Measurements from ENCODE around the gene MAN1A2.

MAN1A2 gene

DNA sequence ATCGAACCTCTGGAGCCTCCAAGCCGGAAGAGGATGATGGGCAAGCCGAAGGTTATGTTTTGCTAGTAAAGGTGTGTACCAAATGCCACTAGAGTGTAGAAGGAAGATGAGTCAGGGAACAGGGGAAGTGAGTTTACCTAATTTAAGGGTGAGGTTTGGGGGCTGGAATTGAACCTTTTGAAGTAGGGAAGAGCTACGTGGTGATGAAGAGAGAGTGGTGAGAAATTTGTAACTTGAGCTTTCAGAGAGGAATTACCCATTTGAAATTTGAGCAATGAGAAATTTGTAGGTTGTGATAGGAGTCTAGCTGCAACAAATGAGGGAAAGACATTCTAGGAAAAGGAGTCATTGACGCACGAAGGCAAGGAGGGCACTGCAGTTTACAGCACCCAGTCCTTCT, 168.6 kb downstream of the MAN1A2 start:
- Histone ChIP-seq H3K4me2 (ENCODE audit: low read length) (no peak overlapping the region), H3K23ac (ENCODE audit: low read length) (no peak overlapping the region), H3K9ac (ENCODE audit: low read length) (no peak overlapping the region), H3K4me3 (ENCODE audit: low read depth, low read length) (no peak overlapping the region), H4K91ac (ENCODE audit: low read depth, low read length) (no peak overlapping the region), H3K79me2 (ENCODE audit: control insufficient read depth, insufficient read depth, low read length, poor library complexity) (no peaks in the 10 kb centered on the region), H2BK12ac (ENCODE audit: low read length) (no peak overlapping the region), H3K27ac (ENCODE audit: low read depth, low read length) (no peak overlapping the region), H3K4me1 (ENCODE audit: control insufficient read depth in 1 of 2, insufficient read depth in 2 of 2, low read length in 2 of 2) (peaks cover under 1 to 4% of the 10 kb centered on the region in 2 experiments), H4K8ac (ENCODE audit: low read depth, low read length) (no peak overlapping the region), H3K79me1 (ENCODE audit: low read length) (no peaks in the 10 kb centered on the region), H4K12ac (ENCODE audit: low read depth, low read length) (no peak overlapping the region), H3K9me3 (ENCODE audit: insufficient read depth, low read depth, low read length) (no peaks in the 10 kb centered on the region), H2AFZ (ENCODE audit: insufficient read depth, low read length, poor library complexity) (no peak overlapping the region), H3K4ac (ENCODE audit: low read depth, low read length) (no peak overlapping the region), H3K36me3 (ENCODE audit: control insufficient read depth in 1 of 2, insufficient read depth in 2 of 2, low read length in 2 of 2) (no peaks in the 10 kb centered on the region), H3K27me3 (ENCODE audit: insufficient read depth, low read length) (no peaks in the 10 kb centered on the region), H2BK120ac (ENCODE audit: insufficient read depth, low read length, poor library complexity) (no peak overlapping the region), H2AK5ac (ENCODE audit: low read length) (no peak overlapping the region), H3K18ac (ENCODE audit: low read length) (no peak overlapping the region), H3K14ac (ENCODE audit: low read length) (no peak overlapping the region), H2BK5ac (ENCODE audit: low read depth, low read length, poor library complexity) (no peak overlapping the region)
- 100% methylated on average over 1 of the region's 6 CpGs for whole genome bisulfite sequencing (ENCODE audit: extremely low coverage, insufficient coverage, insufficient read length)
- DNase-seq: no peak

DNA sequence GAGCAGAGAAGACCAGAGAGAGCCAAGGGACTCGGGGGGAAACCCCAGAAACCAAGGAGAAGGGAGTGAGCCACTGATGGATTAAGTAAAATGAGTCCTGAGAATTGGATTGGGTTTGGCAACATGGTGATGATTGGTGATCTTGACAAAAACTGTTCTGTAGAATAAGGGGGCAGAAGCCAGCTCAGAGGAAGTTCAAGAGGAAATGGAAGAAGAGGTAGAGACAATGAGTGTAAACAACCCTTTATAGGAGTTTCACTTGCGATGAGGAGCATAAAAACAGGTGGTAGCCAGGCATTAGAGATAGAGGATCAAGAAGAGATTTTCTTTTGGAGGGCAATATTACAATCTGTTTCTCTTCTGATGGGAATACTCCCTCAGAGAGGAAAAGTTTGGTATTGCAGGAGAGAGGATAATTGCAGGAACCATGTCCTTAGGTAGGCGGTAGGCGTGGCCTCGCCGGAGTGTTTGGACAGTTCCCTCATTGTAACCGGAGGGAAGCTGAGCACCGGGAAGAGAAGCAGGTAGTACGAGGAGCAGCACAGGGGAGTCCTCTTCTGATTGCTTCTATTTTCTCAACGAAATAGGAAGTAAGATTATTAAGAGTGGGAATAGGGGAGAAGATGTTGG, 170.2 kb downstream of the MAN1A2 start:
- H3K4ac ChIP-seq (ENCODE audit: low read depth, low read length): no peak overlapping the region
- no peak overlapping the region for H2BK5ac ChIP-seq (ENCODE audit: low read depth, low read length, poor library complexity)
- H3K4me1 ChIP-seq (ENCODE audit: control insufficient read depth in 1 of 2, insufficient read depth in 2 of 2, low read length in 2 of 2): peaks cover 2 to 4% of the 10 kb centered on the region in 2 experiments
- peak; percentile 40 to 60 for DNase-seq
- H4K91ac ChIP-seq (ENCODE audit: low read depth, low read length): no peak overlapping the region
- H2AK5ac ChIP-seq (ENCODE audit: low read length): no peak overlapping the region
- no peaks in the 10 kb centered on the region for H3K36me3 ChIP-seq (ENCODE audit: control insufficient read depth in 1 of 2, insufficient read depth in 2 of 2, low read length in 2 of 2)
- H2BK120ac ChIP-seq (ENCODE audit: insufficient read depth, low read length, poor library complexity): no peak overlapping the region
- H3K9ac ChIP-seq (ENCODE audit: low read length): no peak overlapping the region
- no peak overlapping the region for H3K4me2 ChIP-seq (ENCODE audit: low read length)
- H3K4me3 ChIP-seq (ENCODE audit: low read depth, low read length): no peak overlapping the region
- no peak overlapping the region for H4K8ac ChIP-seq (ENCODE audit: low read depth, low read length)
- H4K12ac ChIP-seq (ENCODE audit: low read depth, low read length): no peak overlapping the region
- H3K9me3 ChIP-seq (ENCODE audit: insufficient read depth, low read depth, low read length): no peaks in the 10 kb centered on the region
- WGBS (ENCODE audit: extremely low coverage, insufficient coverage, insufficient read length): no CpG with 5 or more reads among the region's 10 CpGs
- H3K23ac ChIP-seq (ENCODE audit: low read length): no peak overlapping the region
- no peak overlapping the region for H3K14ac ChIP-seq (ENCODE audit: low read length)
- no peak overlapping the region for H3K27ac ChIP-seq (ENCODE audit: low read depth, low read length)
- no peaks in the 10 kb centered on the region for H3K79me1 ChIP-seq (ENCODE audit: low read length)
- H2BK12ac ChIP-seq (ENCODE audit: low read length): no peak overlapping the region
- no peak overlapping the region for H2AFZ ChIP-seq (ENCODE audit: insufficient read depth, low read length, poor library complexity)
- H3K18ac ChIP-seq (ENCODE audit: low read length): no peak overlapping the region
- H3K27me3 ChIP-seq (ENCODE audit: insufficient read depth, low read length): no peaks in the 10 kb centered on the region
- no peaks in the 10 kb centered on the region for H3K79me2 ChIP-seq (ENCODE audit: control insufficient read depth, insufficient read depth, low read length, poor library complexity)

DNA sequence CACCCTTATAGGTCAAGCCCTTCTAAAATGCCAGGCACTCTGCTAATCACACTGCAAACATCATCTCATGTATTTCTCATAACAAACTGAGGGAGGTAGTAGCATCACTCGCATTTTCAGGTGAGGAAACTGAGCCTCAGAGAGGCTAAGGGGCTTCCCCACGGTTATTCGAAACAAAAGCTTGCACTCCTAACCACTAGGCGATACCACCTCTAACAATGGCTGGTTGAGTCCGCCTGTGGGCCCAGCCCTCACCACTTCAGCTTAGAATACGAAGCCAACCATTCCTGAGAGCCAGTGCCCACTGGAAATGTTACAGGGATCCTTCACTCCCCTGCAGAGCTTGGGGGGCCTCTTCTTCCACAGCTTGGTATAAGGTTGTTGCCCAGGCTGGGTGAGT, 173.3 kb downstream of the MAN1A2 start:
- Histone ChIP-seq H3K4me1 (ENCODE audit: control insufficient read depth in 1 of 2, insufficient read depth in 2 of 2, low read length in 2 of 2) (peaks cover 2 to 4% of the 10 kb centered on the region in 2 experiments), H3K79me2 (ENCODE audit: control insufficient read depth, insufficient read depth, low read length, poor library complexity) (no peaks in the 10 kb centered on the region), H3K27ac (ENCODE audit: low read depth, low read length) (no peak overlapping the region), H3K36me3 (ENCODE audit: control insufficient read depth in 1 of 2, insufficient read depth in 2 of 2, low read length in 2 of 2) (no peaks in the 10 kb centered on the region), H2AFZ (ENCODE audit: insufficient read depth, low read length, poor library complexity) (no peak overlapping the region), H3K14ac (ENCODE audit: low read length) (no peak overlapping the region), H4K8ac (ENCODE audit: low read depth, low read length) (no peak overlapping the region), H2BK12ac (ENCODE audit: low read length) (no peak overlapping the region), H3K4me2 (ENCODE audit: low read length) (no peak overlapping the region), H3K27me3 (ENCODE audit: insufficient read depth, low read length) (no peaks in the 10 kb centered on the region), H3K18ac (ENCODE audit: low read length) (no peak overlapping the region), H4K91ac (ENCODE audit: low read depth, low read length) (no peak overlapping the region), H3K79me1 (ENCODE audit: low read length) (no peaks in the 10 kb centered on the region), H2BK5ac (ENCODE audit: low read depth, low read length, poor library complexity) (no peak overlapping the region), H3K4ac (ENCODE audit: low read depth, low read length) (no peak overlapping the region), H3K9ac (ENCODE audit: low read length) (no peak overlapping the region), H3K23ac (ENCODE audit: low read length) (no peak overlapping the region), H3K9me3 (ENCODE audit: insufficient read depth, low read depth, low read length) (no peaks in the 10 kb centered on the region), H4K12ac (ENCODE audit: low read depth, low read length) (no peak overlapping the region), H2AK5ac (ENCODE audit: low read length) (no peak overlapping the region), H3K4me3 (ENCODE audit: low read depth, low read length) (no peak overlapping the region), H2BK120ac (ENCODE audit: insufficient read depth, low read length, poor library complexity) (no peak overlapping the region)
- DNase-seq: no peak
- no CpG with 5 or more reads among the region's 6 CpGs for WGBS (ENCODE audit: extremely low coverage, insufficient coverage, insufficient read length)

DNA sequence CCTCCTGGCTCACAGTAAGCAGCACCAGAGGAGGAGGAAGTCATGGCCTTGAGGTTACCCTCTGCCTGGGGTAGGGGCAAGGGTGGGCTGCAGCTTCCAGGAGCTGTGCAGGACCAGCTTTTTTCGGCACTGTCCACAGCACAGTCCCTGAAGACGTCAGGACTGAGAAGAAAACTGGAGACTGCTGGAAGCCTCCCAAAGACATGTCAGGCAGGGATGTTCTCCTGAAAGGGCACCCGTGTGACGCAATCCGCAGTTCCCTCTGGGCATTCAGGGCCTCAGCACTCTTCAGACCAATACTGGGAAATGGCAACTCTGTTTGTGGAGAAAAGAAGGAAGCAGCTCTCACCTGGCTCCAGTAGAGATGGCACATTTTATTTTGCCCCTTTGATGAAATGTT, 173.8 kb downstream of the MAN1A2 start:
- H3K27me3 ChIP-seq (ENCODE audit: insufficient read depth, low read length): no peaks in the 10 kb centered on the region

More for the DNA sequence above, 173.8 kb downstream of the MAN1A2 start:
- no peak overlapping the region for H2BK12ac ChIP-seq (ENCODE audit: low read length)
- no peak overlapping the region for H2AK5ac ChIP-seq (ENCODE audit: low read length)
- no peaks in the 10 kb centered on the region for H3K36me3 ChIP-seq (ENCODE audit: control insufficient read depth in 1 of 2, insufficient read depth in 2 of 2, low read length in 2 of 2)
- no peaks in the 10 kb centered on the region for H3K79me2 ChIP-seq (ENCODE audit: control insufficient read depth, insufficient read depth, low read length, poor library complexity)
- H2BK120ac ChIP-seq (ENCODE audit: insufficient read depth, low read length, poor library complexity): no peak overlapping the region
- no peak for DNase-seq
- H4K12ac ChIP-seq (ENCODE audit: low read depth, low read length): no peak overlapping the region
- WGBS (ENCODE audit: extremely low coverage, insufficient coverage, insufficient read length): no CpG with 5 or more reads among the region's 5 CpGs
- no peak overlapping the region for H3K4me3 ChIP-seq (ENCODE audit: low read depth, low read length)
- H2BK5ac ChIP-seq (ENCODE audit: low read depth, low read length, poor library complexity): no peak overlapping the region
- no peak overlapping the region for H3K4me2 ChIP-seq (ENCODE audit: low read length)
- H3K23ac ChIP-seq (ENCODE audit: low read length): no peak overlapping the region
- no peak overlapping the region for H3K27ac ChIP-seq (ENCODE audit: low read depth, low read length)
- H2AFZ ChIP-seq (ENCODE audit: insufficient read depth, low read length, poor library complexity): no peak overlapping the region
- no peak overlapping the region for H3K14ac ChIP-seq (ENCODE audit: low read length)
- H3K18ac ChIP-seq (ENCODE audit: low read length): no peak overlapping the region
- H3K9me3 ChIP-seq (ENCODE audit: insufficient read depth, low read depth, low read length): no peaks in the 10 kb centered on the region
- H3K4ac ChIP-seq (ENCODE audit: low read depth, low read length): no peak overlapping the region
- peaks cover 2 to 4% of the 10 kb centered on the region in 2 experiments for H3K4me1 ChIP-seq (ENCODE audit: control insufficient read depth in 1 of 2, insufficient read depth in 2 of 2, low read length in 2 of 2)
- H4K8ac ChIP-seq (ENCODE audit: low read depth, low read length): no peak overlapping the region
- no peak overlapping the region for H4K91ac ChIP-seq (ENCODE audit: low read depth, low read length)
- no peak overlapping the region for H3K9ac ChIP-seq (ENCODE audit: low read length)
- H3K79me1 ChIP-seq (ENCODE audit: low read length): no peaks in the 10 kb centered on the region
